CD4-positive, alpha-beta T cell treated with Interleukin-21 for 1 hour (primary cell): ENCODE measurements around the gene RGL2.
"Not testable (repeated sequence)": the region's sequence is repeated elsewhere in the genome, so short reads cannot be mapped to it uniquely, and the experiment has no call there.

Experiments used
- DNase-seq: peaks from one replicate; pipeline ENCODE4 v3.0.0-alpha.2; 2020

The RGL2 gene

GRCh38 chr6:33272275-33273128 is 26.2 kb downstream of the RGL2 start:
- no peak for DNase-seq

GRCh38 chr6:33271468-33272274 is 27.1 kb downstream of the RGL2 start, which contains the start of the genes RPS18 and VPS52:
TSS of gene RPS18 (plus strand) at chr6:33272075. CDS start at chr6:33272120, 45 bp downstream.
TSS of gene VPS52 (minus strand) at chr6:33271876. CDS start at chr6:33271675, 201 bp downstream.
- peak; percentile 97 for DNase-seq

GRCh38 chr6:33271117-33271467 is 27.6 kb downstream of the RGL2 start:
- no peak for DNase-seq

GRCh38 chr6:33264015-33264414 is 34.7 kb downstream of the RGL2 start:
- DNase-seq: no peak

- DNase-seq: not testable (repeated sequence)
These were observed 36.3 kb downstream of the RGL2 start for GRCh38 chr6:33262490-33262889.

GRCh38 chr6:33259032-33259431 is 39.7 kb downstream of the RGL2 start:
- DNase-seq: no peak

- no peak for DNase-seq
These were observed 44.2 kb downstream of the RGL2 start for GRCh38 chr6:33254591-33254990.

GRCh38 chr6:33252759-33253158 is 46.0 kb downstream of the RGL2 start:
- DNase-seq: no peak

- no peak for DNase-seq
These were observed 47.2 kb downstream of the RGL2 start for GRCh38 chr6:33251395-33252012.

GRCh38 chr6:33250731-33251130 is 48.0 kb downstream of the RGL2 start:
- DNase-seq: no peak

- no peak for DNase-seq
These were observed 48.8 kb downstream of the RGL2 start for GRCh38 chr6:33249732-33250630.

- DNase-seq: peak; percentile 99
These were observed 49.6 kb downstream of the RGL2 start for GRCh38 chr6:33248932-33249731.

GRCh38 chr6:33248643-33248931 is 50.2 kb downstream of the RGL2 start:
- no peak for DNase-seq

- DNase-seq: peak; percentile 90
These were observed 50.6 kb downstream of the RGL2 start for GRCh38 chr6:33247977-33248642.

- DNase-seq: no peak
These were observed 55.3 kb downstream of the RGL2 start for GRCh38 chr6:33243476-33243875.

GRCh38 chr6:33241968-33242367 is 56.8 kb downstream of the RGL2 start:
- no peak for DNase-seq
